ENCODE measurements around the gene FRAS1.

- TF ChIP-seq CTCF (conservative IDR thresholded peaks at IDR 0.05 in 1 of 2, IDR thresholded peaks at IDR 0.05 in 1 of 2; ENCODE audit: low read depth in 1 of 2, low read length in 2 of 2) (no peak), EZH2 (IDR thresholded peaks at IDR 0.05; ENCODE audit: low read length, missing control alignments) (no peak)
Measured at GRCh38 chr4:78145008-78145407, 87.9 kb downstream of the FRAS1 start.

All from fibroblast of lung (primary cell).